Measurements from ENCODE around the gene TTLL8.

DNA sequence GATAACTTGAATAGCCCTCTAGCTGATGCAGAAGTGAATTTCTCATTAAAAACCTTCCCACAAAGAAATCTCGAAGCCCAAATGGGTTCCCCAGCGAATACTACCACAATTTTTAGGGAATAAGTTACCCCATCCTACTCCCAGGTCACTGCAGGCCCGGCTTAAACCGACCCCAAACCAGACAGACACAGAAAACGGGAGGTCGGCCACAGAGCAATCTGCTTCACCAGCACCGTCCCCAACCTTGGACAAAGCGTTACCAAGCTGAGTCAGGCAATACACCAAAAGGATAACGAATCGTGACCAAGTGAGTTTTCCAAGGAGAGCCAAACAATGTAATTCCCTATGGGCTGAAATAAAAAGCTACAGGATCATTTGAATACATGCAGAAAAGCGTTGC lies 31.1 kb upstream of the TTLL8 start:
- TF ChIP-seq, protein P1, sequence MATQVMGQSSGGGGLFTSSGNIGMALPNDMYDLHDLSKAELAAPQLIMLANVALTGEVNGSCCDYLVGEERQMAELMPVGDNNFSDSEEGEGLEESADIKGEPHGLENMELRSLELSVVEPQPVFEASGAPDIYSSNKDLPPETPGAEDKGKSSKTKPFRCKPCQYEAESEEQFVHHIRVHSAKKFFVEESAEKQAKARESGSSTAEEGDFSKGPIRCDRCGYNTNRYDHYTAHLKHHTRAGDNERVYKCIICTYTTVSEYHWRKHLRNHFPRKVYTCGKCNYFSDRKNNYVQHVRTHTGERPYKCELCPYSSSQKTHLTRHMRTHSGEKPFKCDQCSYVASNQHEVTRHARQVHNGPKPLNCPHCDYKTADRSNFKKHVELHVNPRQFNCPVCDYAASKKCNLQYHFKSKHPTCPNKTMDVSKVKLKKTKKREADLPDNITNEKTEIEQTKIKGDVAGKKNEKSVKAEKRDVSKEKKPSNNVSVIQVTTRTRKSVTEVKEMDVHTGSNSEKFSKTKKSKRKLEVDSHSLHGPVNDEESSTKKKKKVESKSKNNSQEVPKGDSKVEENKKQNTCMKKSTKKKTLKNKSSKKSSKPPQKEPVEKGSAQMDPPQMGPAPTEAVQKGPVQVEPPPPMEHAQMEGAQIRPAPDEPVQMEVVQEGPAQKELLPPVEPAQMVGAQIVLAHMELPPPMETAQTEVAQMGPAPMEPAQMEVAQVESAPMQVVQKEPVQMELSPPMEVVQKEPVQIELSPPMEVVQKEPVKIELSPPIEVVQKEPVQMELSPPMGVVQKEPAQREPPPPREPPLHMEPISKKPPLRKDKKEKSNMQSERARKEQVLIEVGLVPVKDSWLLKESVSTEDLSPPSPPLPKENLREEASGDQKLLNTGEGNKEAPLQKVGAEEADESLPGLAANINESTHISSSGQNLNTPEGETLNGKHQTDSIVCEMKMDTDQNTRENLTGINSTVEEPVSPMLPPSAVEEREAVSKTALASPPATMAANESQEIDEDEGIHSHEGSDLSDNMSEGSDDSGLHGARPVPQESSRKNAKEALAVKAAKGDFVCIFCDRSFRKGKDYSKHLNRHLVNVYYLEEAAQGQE (IDR thresholded peaks at IDR 0.05; ENCODE audit: insufficient read depth in 1 of 2, low read depth in 2 of 2, low read length in 2 of 2), result no peak
- TF ChIP-seq TAF1 (IDR thresholded peaks at IDR 0.05; ENCODE audit: borderline replicate concordance, insufficient read depth, low read length) (no peak), POLR2AphosphoS5 (IDR thresholded peaks at IDR 0.05; ENCODE audit: low read depth, low read length) (no peak), SIN3A (IDR thresholded peaks at IDR 0.05; ENCODE audit: borderline replicate concordance, insufficient read depth, low read length) (no peak), FOXP2 (optimal IDR thresholded peaks at IDR 0.05; ENCODE audit: borderline replicate concordance, extremely low read depth, extremely low read length, insufficient read depth) (no peak)

All from PFSK-1 (cell line).